Keratinocyte (primary cell): ENCODE measurements around the gene PIK3AP1. TPM values are rescaled to one million over a fixed set of nuclear protein-coding genes. Genes with fewer than 3 reads are reported as not detected.

ENCODE experiments used
- DNase-seq: peaks from one replicate; pipeline ENCODE4 v3.0.0-alpha.2; 2011; ENCODE audit warnings: low read depth, missing footprints, low spot score
- FAIRE-seq: peaks from 2 replicates; lab custom pipeline; 2011; peaks lifted over from hg19 to GRCh38; lab: Jason Lieb, UNC
- H2AFZ ChIP-seq: 2 replicates; pipeline ENCODE4 v1.6.0; 2012; ENCODE audit warnings: low read length, control low read depth, inconsistent platforms; ENCODE audit not compliant: control insufficient read depth
- H3K27ac ChIP-seq: 2 replicates; pipeline ENCODE4 v1.5.1; 2011; ENCODE audit warnings: low read length; ENCODE audit not compliant: control insufficient read depth, insufficient read depth
- H3K27me3 ChIP-seq: 3 replicates; pipeline ENCODE4 v1.6.0; 2011; ENCODE audit warnings: low read length; ENCODE audit not compliant: control insufficient read depth, insufficient read depth; ENCODE audit errors: extremely low read depth
- H3K36me3 ChIP-seq, 2 experiments: 2 replicates in 1 of 2; 3 replicates in 1 of 2; pipeline ENCODE4 v1.5.1; 2011; ENCODE audit warnings: low read length in 2 of 2, mild to moderate bottlenecking in 1 of 2; ENCODE audit not compliant: control insufficient read depth in 2 of 2, insufficient read depth in 2 of 2; ENCODE audit errors: extremely low read depth in 1 of 2
- H3K4me1 ChIP-seq: 3 replicates; pipeline ENCODE4 v1.5.1; 2011; ENCODE audit warnings: low read length; ENCODE audit not compliant: control insufficient read depth, insufficient read depth; ENCODE audit errors: extremely low read depth
- H3K4me2 ChIP-seq: 3 replicates; pipeline ENCODE4 v1.6.0; 2011; ENCODE audit warnings: low read depth, low read length; ENCODE audit not compliant: control insufficient read depth, insufficient read depth; ENCODE audit errors: extremely low read depth
- H3K4me3 ChIP-seq, 3 experiments: fragments of 200-600 bp in 1 of 3; sonication (generic) in 1 of 3; 2 replicates in 2 of 3; 3 replicates in 1 of 3; pipeline ENCODE4 v1.5.1; 2011 to 2016; ENCODE audit warnings: low read length in 3 of 3, mild to moderate bottlenecking in 3 of 3, control low read depth in 2 of 3, inconsistent platforms in 1 of 3, low read depth in 1 of 3, mixed read lengths in 1 of 3, mixed run types in 1 of 3, moderate library complexity in 1 of 3; ENCODE audit not compliant: control insufficient read depth in 2 of 3, insufficient read depth in 2 of 3; ENCODE audit errors: extremely low read depth in 1 of 3
- H3K79me2 ChIP-seq: 2 replicates; pipeline ENCODE4 v1.6.0; 2012; ENCODE audit warnings: low read length; ENCODE audit not compliant: control insufficient read depth, insufficient read depth
- H3K9ac ChIP-seq: 3 replicates; pipeline ENCODE4 v1.6.0; 2011; ENCODE audit warnings: low read length; ENCODE audit not compliant: control insufficient read depth, insufficient read depth; ENCODE audit errors: extremely low read depth
- H3K9me1 ChIP-seq: 3 replicates; pipeline ENCODE4 v1.6.0; 2011; ENCODE audit warnings: low read length; ENCODE audit not compliant: control insufficient read depth, insufficient read depth; ENCODE audit errors: extremely low read depth
- H3K9me3 ChIP-seq: 2 replicates; pipeline ENCODE4 v1.5.1; 2012; ENCODE audit warnings: low read depth, low read length; ENCODE audit not compliant: control insufficient read depth
- H4K20me1 ChIP-seq: 3 replicates; pipeline ENCODE4 v1.6.0; 2011; ENCODE audit warnings: low read length; ENCODE audit not compliant: control insufficient read depth, insufficient read depth; ENCODE audit errors: extremely low read depth
- EZH2 ChIP-seq: IDR thresholded peaks from one replicate; pipeline ENCODE4 v1.6.1; 2012; ENCODE audit warnings: inconsistent platforms, mild to moderate bottlenecking, low read length, moderate library complexity
- dilution Hi-C: fragments of 300-500 bp; cut with MboI; formaldehyde crosslinking; loops from one replicate; pipeline ENCODE4 v1.7.0; 2020; ENCODE audit warnings: low sequenced_read_pairs; ENCODE audit not compliant: extremely low pct_ligation_motif_present
- polyA plus RNA-seq, 5 experiments: library from polyadenylated mRNA; depleted of rRNA in 3 of 5; stranded (reverse) in 3 of 5; stranded (forward) in 1 of 5; unstranded in 1 of 5; fragments of >200 nt; gene quantifications; 1 replicate in 1 of 5; 2 replicates in 3 of 5; 3 replicates in 1 of 5; pipeline versions ENCODE4 v1.2.1 to v1.2.3, GENCODE V29; 2011 to 2012; ENCODE audit warnings: missing spikeins in 2 of 5, low read depth in 1 of 5, low replicate concordance in 1 of 5
- TF ChIP-seq, protein P1 (sequence below), 3 experiments: IDR thresholded peaks in 1 of 3; conservative IDR thresholded peaks in 1 of 3; optimal IDR thresholded peaks in 1 of 3; 2 replicates in 2 of 3; 3 replicates in 1 of 3; pipeline versions ENCODE3 to v1.5.1; 2011; ENCODE audit warnings: low read length in 3 of 3, mild to moderate bottlenecking in 3 of 3, moderate library complexity in 2 of 3, control low read depth in 1 of 3, inconsistent platforms in 1 of 3; ENCODE audit not compliant: insufficient read depth in 2 of 3; ENCODE audit errors: extremely low read depth in 1 of 3

The PIK3AP1 gene
- polyA plus RNA-seq, 1 donor (not counting 4 experiments of a cell fraction or from before 2014, with no cell fraction given): not detected

GRCh38 chr10:96708456-96708855 lies 11.9 kb downstream of the PIK3AP1 start:
- Histone ChIP-seq H3K27me3 (no peaks in the 10 kb centered on the region), H3K9ac (no peak overlapping the region), H3K79me2 (no peaks in the 10 kb centered on the region), H3K27ac (no peak overlapping the region), H3K9me1 (no peaks in the 10 kb centered on the region), H3K36me3 (no peaks in the 10 kb centered on the region), H3K9me3 (no peaks in the 10 kb centered on the region), H3K4me2 (no peak overlapping the region), H3K4me1 (no peaks in the 10 kb centered on the region), H2AFZ (no peak overlapping the region), H4K20me1 (no peaks in the 10 kb centered on the region), H3K4me3 (no peak overlapping the region)
- TF ChIP-seq EZH2: no peak
- TF ChIP-seq, protein P1, sequence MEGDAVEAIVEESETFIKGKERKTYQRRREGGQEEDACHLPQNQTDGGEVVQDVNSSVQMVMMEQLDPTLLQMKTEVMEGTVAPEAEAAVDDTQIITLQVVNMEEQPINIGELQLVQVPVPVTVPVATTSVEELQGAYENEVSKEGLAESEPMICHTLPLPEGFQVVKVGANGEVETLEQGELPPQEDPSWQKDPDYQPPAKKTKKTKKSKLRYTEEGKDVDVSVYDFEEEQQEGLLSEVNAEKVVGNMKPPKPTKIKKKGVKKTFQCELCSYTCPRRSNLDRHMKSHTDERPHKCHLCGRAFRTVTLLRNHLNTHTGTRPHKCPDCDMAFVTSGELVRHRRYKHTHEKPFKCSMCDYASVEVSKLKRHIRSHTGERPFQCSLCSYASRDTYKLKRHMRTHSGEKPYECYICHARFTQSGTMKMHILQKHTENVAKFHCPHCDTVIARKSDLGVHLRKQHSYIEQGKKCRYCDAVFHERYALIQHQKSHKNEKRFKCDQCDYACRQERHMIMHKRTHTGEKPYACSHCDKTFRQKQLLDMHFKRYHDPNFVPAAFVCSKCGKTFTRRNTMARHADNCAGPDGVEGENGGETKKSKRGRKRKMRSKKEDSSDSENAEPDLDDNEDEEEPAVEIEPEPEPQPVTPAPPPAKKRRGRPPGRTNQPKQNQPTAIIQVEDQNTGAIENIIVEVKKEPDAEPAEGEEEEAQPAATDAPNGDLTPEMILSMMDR (optimal IDR thresholded peaks at IDR 0.05 in 1 of 3, IDR thresholded peaks at IDR 0.05 in 1 of 3, conservative IDR thresholded peaks at IDR 0.05 in 1 of 3; ENCODE audit: extremely low read depth in 1 of 3, insufficient read depth in 2 of 3, low read length in 3 of 3): no peak
- no peak for DNase-seq
- FAIRE-seq: no peak
- dilution Hi-C loops: no loop called here

DNA sequence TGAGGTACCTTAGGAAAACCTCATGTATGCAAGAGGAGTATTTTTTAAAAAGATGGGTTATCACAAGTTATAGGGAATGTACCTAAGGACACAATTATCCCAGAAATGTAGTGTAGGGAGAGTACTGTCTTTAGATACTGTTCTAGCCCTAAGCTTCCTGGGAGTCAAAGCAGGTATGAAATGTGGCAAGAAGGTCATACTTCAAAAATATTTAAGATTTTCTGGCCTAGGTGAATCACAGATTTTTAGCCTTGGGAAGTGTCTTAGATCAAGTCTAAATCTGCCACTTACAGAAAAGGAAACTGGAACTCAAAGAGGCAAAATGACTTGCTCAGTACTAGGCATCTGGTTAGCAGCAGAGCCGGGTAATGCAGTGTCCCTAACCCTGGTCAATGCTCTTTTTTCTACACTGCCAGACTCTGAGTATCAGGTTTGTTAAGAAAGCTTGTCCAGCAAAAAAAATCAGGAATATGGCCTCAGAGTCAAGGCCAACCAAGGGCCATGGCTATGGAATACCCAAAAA lies 13.9 kb downstream of the PIK3AP1 start:
- Histone ChIP-seq H3K27me3 (no peaks in the 10 kb centered on the region), H3K9me1 (no peaks in the 10 kb centered on the region), H3K4me3 (no peak overlapping the region), H3K4me2 (no peak overlapping the region), H4K20me1 (no peaks in the 10 kb centered on the region), H3K79me2 (no peaks in the 10 kb centered on the region), H3K9me3 (no peaks in the 10 kb centered on the region), H3K27ac (no peak overlapping the region), H2AFZ (no peak overlapping the region), H3K36me3 (no peaks in the 10 kb centered on the region), H3K4me1 (no peaks in the 10 kb centered on the region), H3K9ac (no peak overlapping the region)
- DNase-seq (no peak), FAIRE-seq (no peak)
- TF ChIP-seq, protein P1 (optimal IDR thresholded peaks at IDR 0.05 in 1 of 3, IDR thresholded peaks at IDR 0.05 in 1 of 3, conservative IDR thresholded peaks at IDR 0.05 in 1 of 3; ENCODE audit: extremely low read depth in 1 of 3, insufficient read depth in 2 of 3, low read length in 3 of 3): no peak
- TF ChIP-seq EZH2: no peak
- dilution Hi-C loops: no loop called here
